ENCODE results near the gene ATP8B1. TPM values are rescaled to one million over a fixed set of nuclear protein-coding genes. Genes with fewer than 3 reads are reported as not detected.

Gene ATP8B1
- polyA plus RNA-seq, 3 donors, result 21.6 to 23.0 (median 22.5) TPM

DNA sequence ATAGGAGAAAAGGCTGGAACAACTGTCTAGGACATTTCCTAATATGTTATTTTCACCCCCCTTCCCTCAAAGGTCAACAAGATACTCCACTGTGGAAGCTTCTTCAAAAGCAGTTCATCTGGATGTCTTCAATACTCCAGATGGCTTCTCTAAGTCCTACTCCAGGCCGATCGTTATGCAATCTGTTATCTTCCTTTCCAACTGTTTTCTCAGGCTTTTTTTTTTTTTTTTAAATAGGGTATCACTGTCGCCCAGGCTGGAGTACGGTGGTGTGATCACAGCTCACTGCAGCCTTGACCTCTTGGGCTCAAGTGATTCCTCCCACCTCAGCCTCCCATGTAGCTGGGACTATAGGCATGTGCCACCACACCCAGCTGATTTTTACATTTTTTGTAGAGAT lies 26.3 kb downstream of the ATP8B1 start:
- no peak for DNase-seq (ENCODE audit: extremely low read depth in 1 of 11, low read depth in 9 of 11, low spot score in 4 of 11)

DNA sequence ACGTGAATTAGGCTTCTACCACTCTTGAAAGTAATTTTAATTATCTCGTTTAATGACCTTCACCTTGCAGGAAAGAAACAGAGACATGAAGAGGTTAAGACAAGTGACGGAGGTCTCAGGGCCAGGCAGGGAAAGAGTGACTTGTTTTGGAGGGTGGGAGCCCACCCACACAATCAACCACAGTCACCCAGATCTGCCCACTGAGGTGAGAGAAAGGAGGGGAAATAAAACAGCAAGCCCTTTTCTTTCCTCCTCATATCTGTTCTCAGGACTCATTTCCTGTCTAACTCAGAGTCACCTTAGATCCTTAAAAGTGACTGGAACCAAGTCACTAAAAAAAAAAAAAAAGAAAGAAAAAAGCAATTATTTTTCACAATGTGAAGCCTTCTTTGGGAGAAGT lies 26.8 kb downstream of the ATP8B1 start:
- no peak for DNase-seq (ENCODE audit: extremely low read depth in 1 of 11, low read depth in 9 of 11, low spot score in 4 of 11)

DNA sequence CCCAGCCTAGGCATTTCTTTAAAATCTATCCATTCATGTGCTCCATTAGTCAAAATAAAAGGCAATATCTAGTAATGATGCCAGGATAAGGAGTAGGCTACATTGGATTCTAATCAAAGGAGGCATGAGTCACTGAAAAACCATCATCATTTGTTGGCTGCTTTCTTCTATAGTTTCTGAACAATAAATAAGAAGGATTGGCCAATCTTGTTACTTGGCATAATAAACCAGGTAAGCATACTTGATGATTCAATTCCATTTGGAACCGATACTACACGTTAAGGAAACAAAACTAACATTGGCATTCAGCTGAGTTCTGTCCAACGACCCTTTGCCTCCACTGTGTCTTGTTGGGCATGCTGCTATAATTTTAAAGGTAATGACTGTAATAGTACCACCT lies 27.2 kb downstream of the ATP8B1 start:
- no peak for DNase-seq (ENCODE audit: extremely low read depth in 1 of 11, low read depth in 9 of 11, low spot score in 4 of 11)

- DNase-seq (ENCODE audit: extremely low read depth in 1 of 11, low read depth in 9 of 11, low spot score in 4 of 11), result no peak
Measured at GRCh38 chr18:57772387-57772799, 30.7 kb downstream of the ATP8B1 start.

- DNase-seq (ENCODE audit: extremely low read depth in 1 of 11, low read depth in 9 of 11, low spot score in 4 of 11), result no peak
Measured at GRCh38 chr18:57771626-57772025, 31.5 kb downstream of the ATP8B1 start.

GRCh38 chr18:57771193-57771592 lies 31.9 kb downstream of the ATP8B1 start:
- DNase-seq (ENCODE audit: extremely low read depth in 1 of 11, low read depth in 9 of 11, low spot score in 4 of 11), result no peak

DNA sequence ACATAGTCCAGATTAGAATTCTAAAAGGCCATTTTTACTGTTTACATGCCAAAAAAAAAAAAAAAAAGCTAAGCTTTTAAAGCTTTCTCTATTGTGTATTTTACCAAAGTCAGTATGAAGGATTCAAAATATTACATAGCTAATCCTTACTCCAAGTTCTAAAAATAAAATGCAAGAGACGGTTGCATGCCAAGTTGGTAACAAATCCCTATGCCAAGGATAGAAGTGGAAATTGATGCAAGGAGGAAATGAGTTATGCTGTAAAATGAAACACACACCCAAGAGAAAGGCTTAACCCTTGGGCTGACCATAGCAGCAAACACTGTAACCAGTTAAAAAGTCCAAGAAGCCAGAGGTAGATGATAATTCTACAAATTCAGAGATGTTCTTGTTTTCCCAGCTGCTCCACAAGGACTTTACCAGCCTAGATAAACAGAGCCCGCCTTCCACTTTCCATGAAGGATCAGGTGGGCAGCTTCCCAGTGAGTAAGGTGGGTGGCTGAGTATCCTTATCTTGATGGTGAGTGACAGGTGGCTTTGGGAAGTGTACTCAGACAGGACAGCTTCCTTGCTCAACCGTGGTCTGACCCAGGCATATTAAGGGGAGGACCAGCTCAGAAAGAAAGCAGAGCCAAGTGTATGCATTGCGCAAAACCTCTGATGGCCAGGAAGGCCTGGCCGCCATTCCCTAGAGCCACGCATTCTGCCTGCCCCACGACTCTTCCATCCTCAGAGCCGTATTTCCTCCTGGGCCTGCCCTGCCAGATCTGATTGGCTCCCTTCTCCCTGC lies 34.4 kb downstream of the ATP8B1 start:
- no peak for DNase-seq (ENCODE audit: extremely low read depth in 1 of 11, low read depth in 9 of 11, low spot score in 4 of 11)

- DNase-seq (ENCODE audit: extremely low read depth in 1 of 11, low read depth in 9 of 11, low spot score in 4 of 11), result no peak
Measured at GRCh38 chr18:57767259-57768050, 35.7 kb downstream of the ATP8B1 start.

- no peak for DNase-seq (ENCODE audit: extremely low read depth in 1 of 11, low read depth in 9 of 11, low spot score in 4 of 11)
Measured at GRCh38 chr18:57764995-57765394, 38.1 kb downstream of the ATP8B1 start.

- no peak for DNase-seq (ENCODE audit: extremely low read depth in 1 of 11, low read depth in 9 of 11, low spot score in 4 of 11)
Measured at GRCh38 chr18:57764087-57764486, 39.0 kb downstream of the ATP8B1 start.

DNA sequence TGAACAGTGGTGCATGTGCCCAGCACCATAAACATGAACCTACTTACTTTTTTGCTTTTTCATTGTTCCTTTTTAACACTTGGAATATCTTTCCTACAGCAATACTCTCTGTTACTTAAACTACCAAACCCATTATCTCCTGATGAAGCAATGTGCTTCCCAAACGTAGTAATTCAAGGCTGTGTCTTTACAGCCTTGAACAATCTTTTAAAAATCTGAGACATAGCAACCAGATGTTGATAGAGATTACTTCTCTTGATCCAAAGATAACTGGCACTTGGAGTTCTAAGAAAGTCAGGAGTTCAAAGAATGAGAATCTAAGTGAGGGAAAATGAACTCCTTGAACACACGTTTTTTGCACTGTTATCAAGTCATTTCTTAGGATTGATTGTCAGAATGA lies 40.4 kb downstream of the ATP8B1 start:
- DNase-seq (ENCODE audit: extremely low read depth in 1 of 11, low read depth in 9 of 11, low spot score in 4 of 11), result no peak

DNA sequence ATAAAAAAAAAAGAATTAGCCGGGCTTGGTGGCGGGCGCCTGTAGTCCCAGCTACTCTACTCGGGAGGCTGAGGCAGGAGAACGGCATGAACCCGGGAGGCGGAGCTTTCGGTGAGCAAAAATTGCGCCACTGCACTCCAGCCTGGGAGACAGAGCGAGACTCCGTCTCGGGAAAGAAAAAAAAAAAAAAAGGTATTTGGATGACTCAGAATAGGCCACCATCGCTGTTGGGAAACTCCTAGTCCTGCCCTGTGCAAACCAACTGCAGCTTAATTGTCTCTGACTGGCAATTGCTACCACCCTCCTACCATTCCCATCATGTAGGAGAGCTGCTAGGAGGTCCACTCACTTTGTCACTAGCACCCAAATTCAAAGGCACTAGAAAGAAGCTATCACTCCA lies 43.5 kb downstream of the ATP8B1 start:
- no peak for DNase-seq (ENCODE audit: extremely low read depth in 1 of 11, low read depth in 9 of 11, low spot score in 4 of 11)

DNA sequence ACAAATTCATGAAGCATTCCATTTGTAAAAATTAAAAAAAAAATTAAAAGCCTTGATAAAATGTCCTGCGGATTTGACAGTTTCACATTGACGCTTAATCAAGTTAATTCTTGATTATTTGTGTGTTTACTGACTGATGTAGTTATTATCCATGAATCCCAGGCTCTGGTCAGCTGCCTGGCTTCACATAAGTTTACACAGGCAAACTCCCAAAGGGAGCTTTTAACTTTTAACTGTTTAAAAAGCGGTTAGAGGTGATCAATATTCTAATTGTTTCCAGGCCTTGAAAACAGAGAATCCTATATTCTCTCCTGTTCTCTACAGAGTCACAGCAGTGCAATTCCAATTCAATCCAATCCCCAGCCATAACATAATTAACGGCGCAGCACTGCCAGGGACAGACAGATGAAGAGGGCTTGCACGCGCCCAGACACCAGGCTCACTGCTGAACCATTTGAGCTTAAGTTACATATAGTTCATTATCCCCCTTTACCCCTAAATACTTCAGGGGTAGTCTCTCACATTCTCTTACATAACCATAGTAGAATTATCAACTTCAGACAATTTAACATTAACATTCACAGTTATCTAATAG lies 47.5 kb downstream of the ATP8B1 start:
- no peak for DNase-seq (ENCODE audit: extremely low read depth in 1 of 11, low read depth in 9 of 11, low spot score in 4 of 11)

DNA sequence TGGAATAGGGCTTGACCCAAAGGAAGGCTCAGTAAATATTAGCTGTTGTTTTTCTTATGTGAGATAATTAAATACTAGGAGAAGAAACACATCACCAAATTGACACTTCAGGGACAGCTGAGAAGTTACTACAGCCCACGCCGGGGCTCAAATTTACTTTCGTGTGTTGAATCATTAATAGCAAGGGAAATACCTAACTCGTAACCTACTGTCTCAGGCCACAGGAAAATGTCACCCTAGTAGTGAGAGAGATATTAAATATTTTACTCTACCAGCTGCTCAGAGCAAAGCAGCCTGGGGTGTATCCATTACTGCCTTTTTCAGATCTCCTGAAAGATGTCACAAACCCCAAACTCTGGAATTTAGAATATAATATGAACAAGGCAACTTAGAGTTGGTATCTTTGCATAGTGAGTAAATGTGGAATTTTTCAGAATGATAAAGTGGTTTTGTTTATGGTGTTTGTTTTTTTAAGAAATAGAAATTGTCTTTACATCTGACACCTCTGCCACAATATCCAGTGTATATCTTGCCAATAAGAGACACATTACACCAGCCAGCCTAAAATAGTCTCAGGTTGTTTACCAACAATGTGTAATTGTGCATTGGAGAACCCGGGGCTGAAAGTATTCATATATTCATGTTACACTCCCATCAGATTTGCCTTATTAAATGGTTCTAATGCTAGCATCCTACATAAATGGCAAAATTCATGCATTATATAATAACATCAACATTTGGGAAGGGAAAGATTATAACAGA lies 48.4 kb downstream of the ATP8B1 start:
- peak in 1 of 11 donors; percentile 12 for DNase-seq (ENCODE audit: extremely low read depth in 1 of 11, low read depth in 9 of 11, low spot score in 4 of 11)

GRCh38 chr18:57753063-57753462 lies 50.1 kb downstream of the ATP8B1 start:
- no peak for DNase-seq (ENCODE audit: extremely low read depth in 1 of 11, low read depth in 9 of 11, low spot score in 4 of 11)

DNA sequence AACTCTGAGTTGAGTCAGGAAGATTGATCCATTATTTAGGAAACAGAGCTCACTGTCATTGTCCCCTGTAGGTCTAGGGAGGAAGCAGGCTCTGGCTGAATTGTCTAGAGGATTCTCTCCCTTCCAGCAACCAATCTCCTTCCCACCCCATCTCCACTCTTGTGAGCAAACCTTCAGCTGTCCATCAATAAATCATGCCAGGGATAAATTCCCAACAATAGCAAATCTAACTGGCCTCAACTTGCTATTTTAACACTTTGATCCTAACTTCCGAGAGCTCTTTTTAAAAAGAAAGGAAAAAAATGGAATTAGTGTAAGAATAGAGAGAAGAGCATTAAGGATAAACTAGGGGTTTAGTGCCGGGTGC lies 53.5 kb downstream of the ATP8B1 start:
- no peak for DNase-seq (ENCODE audit: extremely low read depth in 1 of 11, low read depth in 9 of 11, low spot score in 4 of 11)

- DNase-seq (ENCODE audit: extremely low read depth in 1 of 11, low read depth in 9 of 11, low spot score in 4 of 11), result no peak
Measured at GRCh38 chr18:57748770-57749603, 54.1 kb downstream of the ATP8B1 start.

DNA sequence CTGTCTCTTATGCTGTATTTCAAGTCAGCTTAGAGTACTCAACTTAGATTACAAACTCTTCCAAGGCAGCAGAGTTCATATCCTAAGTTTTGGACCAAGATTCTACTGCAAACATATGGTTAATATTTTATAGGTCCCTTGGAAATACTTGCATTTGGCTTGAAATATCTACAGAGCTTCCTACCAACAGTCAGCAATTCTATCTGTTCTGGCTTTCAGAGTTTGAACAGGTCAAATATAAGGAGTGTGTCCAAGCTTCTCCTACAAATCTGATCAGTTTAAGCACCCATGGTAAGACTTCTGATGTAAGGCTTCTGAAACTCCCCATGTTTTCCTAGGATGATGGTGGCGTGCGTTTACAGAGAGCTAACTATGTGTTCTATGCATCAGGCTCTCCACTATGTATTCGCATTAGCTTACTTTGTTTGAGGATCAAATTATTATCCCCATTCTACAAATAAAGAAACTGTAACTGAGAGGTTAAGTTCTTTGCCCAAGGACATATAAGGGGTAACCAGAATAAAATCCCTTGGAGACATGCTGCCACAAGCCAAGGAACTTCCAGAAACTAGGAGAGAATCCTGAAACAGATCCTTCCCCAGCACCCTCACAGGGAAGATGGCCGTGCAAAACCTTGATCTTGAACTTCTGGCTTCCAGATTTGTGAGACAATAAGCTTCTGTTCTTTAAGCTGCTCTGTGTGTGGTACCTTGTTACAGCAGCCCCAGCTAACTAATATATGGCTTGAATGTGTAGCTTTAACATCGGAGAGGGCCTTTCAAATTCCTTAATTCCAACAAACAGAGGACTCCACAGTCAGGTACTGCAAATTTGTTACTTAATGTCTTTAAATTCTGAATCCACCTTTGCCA lies 55.1 kb downstream of the ATP8B1 start:
- no peak for DNase-seq (ENCODE audit: extremely low read depth in 1 of 11, low read depth in 9 of 11, low spot score in 4 of 11)

Data from renal cortex interstitium (tissue), 11 donors.